ENCODE measurements around the gene ANK3.

GRCh38 chr10:60025279-60025678, 364.4 kb downstream of the ANK3 start:
- no peak for TF ChIP-seq POLR2AphosphoS5 (IDR thresholded peaks at IDR 0.05)
- TF ChIP-seq CTCF (IDR thresholded peaks at IDR 0.05) = no peak
- TF ChIP-seq EP300 (IDR thresholded peaks at IDR 0.05) = no peak
